GM12892 (cell line): Measurements from ENCODE around the gene AVEN.

Source experiments
- POLR2A ChIP-seq: IDR thresholded peaks from 2 replicates; pipeline ENCODE4 v1.6.1; 2011; ENCODE audit warnings: low read depth, low read length, control low read depth
- POLR2AphosphoS5 ChIP-seq: IDR thresholded peaks from 2 replicates; pipeline ENCODE4 v1.6.1; 2011; ENCODE audit warnings: low read depth, low read length, control low read depth
- TAF1 ChIP-seq: IDR thresholded peaks from 2 replicates; pipeline ENCODE4 v1.6.1; 2011; ENCODE audit warnings: low read depth, mild to moderate bottlenecking, control low read depth, low read length, borderline replicate concordance

DNA sequence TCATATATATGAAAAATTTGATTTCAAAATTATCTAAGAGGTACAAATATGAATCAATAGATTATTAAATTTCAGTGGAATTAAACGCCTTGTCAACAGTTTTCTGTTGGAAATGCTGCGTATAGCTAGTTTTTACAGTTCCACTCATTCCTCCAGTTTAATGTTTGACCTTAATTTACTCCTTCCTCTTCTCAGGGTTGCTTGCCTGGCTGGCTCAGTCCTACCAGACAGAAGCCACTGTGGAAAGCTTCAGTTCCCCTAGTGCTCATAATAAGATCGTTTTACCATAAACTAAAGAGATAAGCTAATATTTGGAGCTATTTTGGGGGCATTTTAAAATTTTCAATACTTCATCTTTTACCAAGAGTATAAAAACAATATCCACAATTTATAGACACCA, 39.9 kb upstream of the AVEN start:
- TF ChIP-seq POLR2A (no peak), POLR2AphosphoS5 (no peak), TAF1 (no peak)
